HEK293 (cell line): Measurements from ENCODE around the gene S100A7.

ENCODE experiments used
- CTCF ChIA-PET: fragments of 350-600 bp; formaldehyde crosslinking; extraction: SDS; loops from one replicate; lab custom pipeline; 2021; ENCODE audit warnings: antibody characterized with exemption; lab: Yijun Ruan, JAX
- POLR2A ChIA-PET: fragments of 300-600 bp; formaldehyde crosslinking; extraction: SDS; loops from one replicate; lab custom pipeline; 2020; ENCODE audit warnings: antibody characterized with exemption, inconsistent platforms; lab: Yijun Ruan, JAX
- H3K27ac ChIP-seq: fragments of 200-500 bp; sonication (Bioruptor generic); 2 replicates; pipeline ENCODE4 v1.5.1; 2014; ENCODE audit warnings: low read depth, low read length, control low read depth, inconsistent platforms; ENCODE audit errors: extremely low read depth
- H3K36me3 ChIP-seq, 2 experiments: fragments of 200-500 bp in 1 of 2; sonication (Bioruptor generic) in 1 of 2; 1 replicate in 1 of 2; 2 replicates in 1 of 2; pipeline ENCODE4 v1.5.1; 2014 to 2017; ENCODE audit warnings: inconsistent platforms in 2 of 2, low read length in 2 of 2; ENCODE audit not compliant: control insufficient read depth in 2 of 2, insufficient read depth in 1 of 2
- H3K4me1 ChIP-seq: fragments of 200-500 bp; sonication (Bioruptor generic); 2 replicates; pipeline ENCODE4 v1.5.1; 2014; ENCODE audit warnings: mild to moderate bottlenecking, low read length, inconsistent platforms; ENCODE audit not compliant: control insufficient read depth, insufficient read depth
- H3K4me3 ChIP-seq: 2 replicates; pipeline ENCODE4 v1.5.1; 2011; ENCODE audit warnings: low read depth, mild to moderate bottlenecking, control low read depth, low read length, moderate library complexity
- H3K9me3 ChIP-seq: fragments of 200-500 bp; sonication (Bioruptor generic); 2 replicates; pipeline ENCODE4 v1.5.1; 2014; ENCODE audit warnings: low read depth, low read length, inconsistent platforms; ENCODE audit not compliant: control insufficient read depth, insufficient read depth
- SCRT1 ChIP-seq: fragments of 450-650 bp; formaldehyde crosslinking; IDR thresholded peaks from 2 replicates; pipeline ENCODE4 v1.5.1; 2016; ENCODE audit warnings: missing biosample characterization, missing genetic modification characterization, borderline replicate concordance
- ZBTB1 ChIP-seq: fragments of 450-650 bp; formaldehyde crosslinking; IDR thresholded peaks from 2 replicates; pipeline ENCODE4 v1.5.1; 2016; ENCODE audit warnings: missing biosample characterization, missing genetic modification characterization
- ZBTB20 ChIP-seq: fragments of 450-650 bp; formaldehyde crosslinking; IDR thresholded peaks from 2 replicates; pipeline ENCODE4 v1.5.1; 2016; ENCODE audit warnings: missing biosample characterization, missing genetic modification characterization
- ZNF112 ChIP-seq: fragments of 450-650 bp; formaldehyde crosslinking; IDR thresholded peaks from 2 replicates; pipeline ENCODE4 v1.5.0; 2017; ENCODE audit warnings: missing biosample characterization, missing genetic modification characterization
- ZNF138 ChIP-seq: fragments of 450-650 bp; formaldehyde crosslinking; IDR thresholded peaks from 2 replicates; pipeline ENCODE4 v1.5.1; 2016; ENCODE audit warnings: missing biosample characterization, missing genetic modification characterization, borderline replicate concordance
- ZNF214 ChIP-seq: fragments of 450-650 bp; formaldehyde crosslinking; IDR thresholded peaks from 2 replicates; pipeline ENCODE4 v1.5.1; 2017; ENCODE audit warnings: missing biosample characterization, mild to moderate bottlenecking, missing genetic modification characterization, borderline replicate concordance
- ZNF350 ChIP-seq: fragments of 450-650 bp; formaldehyde crosslinking; IDR thresholded peaks from 2 replicates; pipeline ENCODE4 v1.5.0; 2017; ENCODE audit warnings: missing biosample characterization, mild to moderate bottlenecking, missing genetic modification characterization
- ZNF416 ChIP-seq: fragments of 450-650 bp; formaldehyde crosslinking; IDR thresholded peaks from 2 replicates; pipeline ENCODE4 v1.5.1; 2016; ENCODE audit warnings: missing biosample characterization, missing genetic modification characterization
- ZNF561 ChIP-seq: fragments of 450-650 bp; IDR thresholded peaks from 2 replicates; pipeline ENCODE4 v1.5.1; 2018; ENCODE audit warnings: missing biosample characterization, missing genetic modification characterization, borderline replicate concordance
- ZNF600 ChIP-seq: fragments of 450-650 bp; formaldehyde crosslinking; IDR thresholded peaks from 2 replicates; pipeline ENCODE4 v1.5.1; 2016; ENCODE audit warnings: missing biosample characterization, missing genetic modification characterization
- ZNF654 ChIP-seq: fragments of 450-650 bp; formaldehyde crosslinking; IDR thresholded peaks from 2 replicates; pipeline ENCODE4 v1.5.1; 2016; ENCODE audit warnings: low read depth, missing biosample characterization, missing genetic modification characterization
- ZNF658 ChIP-seq: fragments of 450-650 bp; formaldehyde crosslinking; IDR thresholded peaks from 2 replicates; pipeline ENCODE4; 2016; ENCODE audit warnings: missing biosample characterization, missing genetic modification characterization
- ZNF707 ChIP-seq: fragments of 450-650 bp; formaldehyde crosslinking; IDR thresholded peaks from 2 replicates; pipeline ENCODE4 v1.5.1; 2016; ENCODE audit warnings: missing biosample characterization, missing genetic modification characterization
- ZNF768 ChIP-seq: fragments of 450-650 bp; formaldehyde crosslinking; IDR thresholded peaks from 2 replicates; pipeline ENCODE4 v1.5.1; 2018; ENCODE audit warnings: missing biosample characterization, mild to moderate bottlenecking, missing genetic modification characterization
- ZNF777 ChIP-seq: fragments of 450-650 bp; formaldehyde crosslinking; IDR thresholded peaks from 2 replicates; pipeline ENCODE4 v1.5.1; 2017; ENCODE audit warnings: missing biosample characterization, missing genetic modification characterization, borderline replicate concordance
- ZNF791 ChIP-seq: fragments of 450-650 bp; formaldehyde crosslinking; IDR thresholded peaks from 2 replicates; pipeline ENCODE4 v1.5.1; 2016; ENCODE audit warnings: missing biosample characterization, missing genetic modification characterization
- ZXDB ChIP-seq: fragments of 450-650 bp; formaldehyde crosslinking; IDR thresholded peaks from 2 replicates; pipeline ENCODE4 v1.5.1; 2016; ENCODE audit warnings: missing biosample characterization, missing genetic modification characterization
- TF ChIP-seq, protein P1 (sequence below): fragments of 450-650 bp; formaldehyde crosslinking; IDR thresholded peaks from 2 replicates; pipeline ENCODE4 v1.5.1; 2016; ENCODE audit warnings: missing biosample characterization, missing genetic modification characterization
- TF ChIP-seq, protein P2 (sequence below): fragments of 450-650 bp; formaldehyde crosslinking; IDR thresholded peaks from 2 replicates; pipeline ENCODE4 v1.5.1; 2016; ENCODE audit warnings: missing biosample characterization, missing genetic modification characterization
- TF ChIP-seq, protein P3 (sequence below): fragments of 450-650 bp; formaldehyde crosslinking; conservative IDR thresholded peaks from 2 replicates; pipeline ENCODE4 v1.5.1; 2016; ENCODE audit warnings: low read depth, missing biosample characterization, missing genetic modification characterization
- TF ChIP-seq, protein P4 (sequence below): fragments of 450-650 bp; formaldehyde crosslinking; IDR thresholded peaks from 2 replicates; pipeline ENCODE4 v1.5.1; 2017; ENCODE audit warnings: missing biosample characterization, missing genetic modification characterization
- TF ChIP-seq, protein P5 (sequence below): fragments of 450-650 bp; formaldehyde crosslinking; IDR thresholded peaks from 2 replicates; pipeline ENCODE4 v1.5.1; 2016; ENCODE audit warnings: missing biosample characterization, missing genetic modification characterization
- TF ChIP-seq, protein P6 (sequence below): fragments of 450-650 bp; formaldehyde crosslinking; IDR thresholded peaks from 2 replicates; pipeline ENCODE4 v1.5.1; 2016; ENCODE audit warnings: missing biosample characterization, missing genetic modification characterization
- TF ChIP-seq, protein P7 (sequence below): fragments of 450-650 bp; formaldehyde crosslinking; IDR thresholded peaks from 2 replicates; pipeline ENCODE4 v1.5.1; 2016; ENCODE audit warnings: missing biosample characterization, missing genetic modification characterization

S100A7 gene

DNA sequence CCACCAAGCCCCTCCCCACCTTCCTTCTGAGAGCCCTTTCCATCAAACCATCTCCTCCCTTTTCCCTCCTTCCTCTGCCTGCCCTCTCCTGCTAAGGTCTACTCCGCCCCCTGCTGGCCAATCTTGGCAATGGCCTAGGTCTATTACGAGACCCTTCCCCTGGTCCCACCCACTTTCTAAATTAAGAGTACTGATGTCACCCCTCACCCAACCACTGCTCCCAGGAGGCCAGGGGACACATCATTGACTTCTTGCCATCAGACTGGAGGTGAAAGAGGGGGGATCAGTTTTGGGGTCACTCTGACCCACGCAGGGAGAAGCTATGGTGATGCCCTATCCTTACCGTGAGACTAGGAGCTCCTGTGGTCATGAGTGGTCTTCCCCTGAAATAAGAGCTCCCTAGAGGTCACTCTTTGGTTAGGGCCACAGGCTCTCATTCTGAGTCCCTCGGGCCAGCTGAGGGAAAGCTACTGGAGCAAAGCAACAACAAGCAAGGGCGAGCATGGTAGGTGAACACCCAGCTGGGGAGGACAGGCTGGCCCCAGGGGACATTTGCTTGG is 34.6 kb upstream of the S100A7 start (continued):
- TF ChIP-seq ZNF658 (no peak), ZNF600 (tag by site-specific recombination) (no peak), ZNF777 (tag by site-specific recombination) (no peak), ZBTB20 (tag by site-specific recombination) (no peak), ZNF791 (tag by site-specific recombination) (0 out of 2 replicates have a peak, but pooled peaks have one; percentile 25), ZNF416 (tag by site-specific recombination) (no peak), ZBTB1 (tag by site-specific recombination) (no peak)
- TF ChIP-seq, protein P1, sequence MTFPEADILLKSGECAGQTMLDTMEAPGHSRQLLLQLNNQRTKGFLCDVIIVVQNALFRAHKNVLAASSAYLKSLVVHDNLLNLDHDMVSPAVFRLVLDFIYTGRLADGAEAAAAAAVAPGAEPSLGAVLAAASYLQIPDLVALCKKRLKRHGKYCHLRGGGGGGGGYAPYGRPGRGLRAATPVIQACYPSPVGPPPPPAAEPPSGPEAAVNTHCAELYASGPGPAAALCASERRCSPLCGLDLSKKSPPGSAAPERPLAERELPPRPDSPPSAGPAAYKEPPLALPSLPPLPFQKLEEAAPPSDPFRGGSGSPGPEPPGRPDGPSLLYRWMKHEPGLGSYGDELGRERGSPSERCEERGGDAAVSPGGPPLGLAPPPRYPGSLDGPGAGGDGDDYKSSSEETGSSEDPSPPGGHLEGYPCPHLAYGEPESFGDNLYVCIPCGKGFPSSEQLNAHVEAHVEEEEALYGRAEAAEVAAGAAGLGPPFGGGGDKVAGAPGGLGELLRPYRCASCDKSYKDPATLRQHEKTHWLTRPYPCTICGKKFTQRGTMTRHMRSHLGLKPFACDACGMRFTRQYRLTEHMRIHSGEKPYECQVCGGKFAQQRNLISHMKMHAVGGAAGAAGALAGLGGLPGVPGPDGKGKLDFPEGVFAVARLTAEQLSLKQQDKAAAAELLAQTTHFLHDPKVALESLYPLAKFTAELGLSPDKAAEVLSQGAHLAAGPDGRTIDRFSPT (tag by site-specific recombination), result no peak
- TF ChIP-seq, protein P2, sequence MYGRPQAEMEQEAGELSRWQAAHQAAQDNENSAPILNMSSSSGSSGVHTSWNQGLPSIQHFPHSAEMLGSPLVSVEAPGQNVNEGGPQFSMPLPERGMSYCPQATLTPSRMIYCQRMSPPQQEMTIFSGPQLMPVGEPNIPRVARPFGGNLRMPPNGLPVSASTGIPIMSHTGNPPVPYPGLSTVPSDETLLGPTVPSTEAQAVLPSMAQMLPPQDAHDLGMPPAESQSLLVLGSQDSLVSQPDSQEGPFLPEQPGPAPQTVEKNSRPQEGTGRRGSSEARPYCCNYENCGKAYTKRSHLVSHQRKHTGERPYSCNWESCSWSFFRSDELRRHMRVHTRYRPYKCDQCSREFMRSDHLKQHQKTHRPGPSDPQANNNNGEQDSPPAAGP (tag by site-specific recombination), result peak; percentile 47; the same call in 1 of the 2 replicates
- TF ChIP-seq, all 188 proteins: peak for 20

DNA sequence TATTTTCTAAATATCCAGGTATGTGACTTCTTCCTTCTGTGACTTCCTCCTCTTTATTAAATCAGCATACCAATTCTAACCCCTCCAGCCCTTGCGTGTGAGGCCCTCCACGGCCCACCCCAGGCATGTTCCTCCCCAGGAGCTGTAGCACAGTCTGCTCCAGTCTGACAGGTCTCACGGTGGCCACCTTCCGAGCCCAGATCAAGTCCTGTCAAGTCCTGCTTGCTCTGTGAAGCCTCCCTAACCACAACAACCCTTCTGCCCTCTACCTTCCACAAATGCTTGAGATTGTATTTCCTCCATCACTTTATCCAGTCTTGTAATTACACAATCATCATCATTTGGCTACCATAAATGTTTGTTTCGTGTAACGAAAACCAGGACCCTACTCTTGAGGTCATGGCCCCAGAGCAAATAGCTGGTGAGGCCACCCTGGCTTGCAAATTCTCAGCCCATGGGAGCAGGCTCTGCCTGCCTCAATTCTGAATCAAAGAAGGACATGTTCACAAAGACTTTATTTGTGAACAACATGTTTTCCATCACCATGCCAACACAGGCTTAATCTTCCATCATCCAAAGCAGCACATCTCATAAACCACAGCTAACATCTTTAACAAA is 33.0 kb upstream of the S100A7 start:
- POLR2A ChIA-PET, result no interaction called here
- no peak overlapping the region for H3K27ac ChIP-seq
- H3K9me3 ChIP-seq, result no peaks in the 10 kb centered on the region
- no peak overlapping the region for H3K4me3 ChIP-seq
- CTCF ChIA-PET, result interaction anchor here (1.2 to 8.5 kb wide), 7 partner anchors 8 to 148 kb away, joined by 5 to 259 read pairs (median 29); partner anchors contain the start of genes PGLYRP4 and S100A9
- TF ChIP-seq, protein P3, sequence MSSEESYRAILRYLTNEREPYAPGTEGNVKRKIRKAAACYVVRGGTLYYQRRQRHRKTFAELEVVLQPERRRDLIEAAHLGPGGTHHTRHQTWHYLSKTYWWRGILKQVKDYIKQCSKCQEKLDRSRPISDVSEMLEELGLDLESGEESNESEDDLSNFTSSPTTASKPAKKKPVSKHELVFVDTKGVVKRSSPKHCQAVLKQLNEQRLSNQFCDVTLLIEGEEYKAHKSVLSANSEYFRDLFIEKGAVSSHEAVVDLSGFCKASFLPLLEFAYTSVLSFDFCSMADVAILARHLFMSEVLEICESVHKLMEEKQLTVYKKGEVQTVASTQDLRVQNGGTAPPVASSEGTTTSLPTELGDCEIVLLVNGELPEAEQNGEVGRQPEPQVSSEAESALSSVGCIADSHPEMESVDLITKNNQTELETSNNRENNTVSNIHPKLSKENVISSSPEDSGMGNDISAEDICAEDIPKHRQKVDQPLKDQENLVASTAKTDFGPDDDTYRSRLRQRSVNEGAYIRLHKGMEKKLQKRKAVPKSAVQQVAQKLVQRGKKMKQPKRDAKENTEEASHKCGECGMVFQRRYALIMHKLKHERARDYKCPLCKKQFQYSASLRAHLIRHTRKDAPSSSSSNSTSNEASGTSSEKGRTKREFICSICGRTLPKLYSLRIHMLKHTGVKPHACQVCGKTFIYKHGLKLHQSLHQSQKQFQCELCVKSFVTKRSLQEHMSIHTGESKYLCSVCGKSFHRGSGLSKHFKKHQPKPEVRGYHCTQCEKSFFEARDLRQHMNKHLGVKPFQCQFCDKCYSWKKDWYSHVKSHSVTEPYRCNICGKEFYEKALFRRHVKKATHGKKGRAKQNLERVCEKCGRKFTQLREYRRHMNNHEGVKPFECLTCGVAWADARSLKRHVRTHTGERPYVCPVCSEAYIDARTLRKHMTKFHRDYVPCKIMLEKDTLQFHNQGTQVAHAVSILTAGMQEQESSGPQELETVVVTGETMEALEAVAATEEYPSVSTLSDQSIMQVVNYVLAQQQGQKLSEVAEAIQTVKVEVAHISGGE (tag by site-specific recombination), result no peak
- no peak for TF ChIP-seq ZNF707 (tag by site-specific recombination)
- TF ChIP-seq ZNF561, result no peak
- TF ChIP-seq ZNF791 (tag by site-specific recombination), result no peak
- no peak for TF ChIP-seq ZNF112
- no peak for TF ChIP-seq ZNF768
- TF ChIP-seq, protein P4, sequence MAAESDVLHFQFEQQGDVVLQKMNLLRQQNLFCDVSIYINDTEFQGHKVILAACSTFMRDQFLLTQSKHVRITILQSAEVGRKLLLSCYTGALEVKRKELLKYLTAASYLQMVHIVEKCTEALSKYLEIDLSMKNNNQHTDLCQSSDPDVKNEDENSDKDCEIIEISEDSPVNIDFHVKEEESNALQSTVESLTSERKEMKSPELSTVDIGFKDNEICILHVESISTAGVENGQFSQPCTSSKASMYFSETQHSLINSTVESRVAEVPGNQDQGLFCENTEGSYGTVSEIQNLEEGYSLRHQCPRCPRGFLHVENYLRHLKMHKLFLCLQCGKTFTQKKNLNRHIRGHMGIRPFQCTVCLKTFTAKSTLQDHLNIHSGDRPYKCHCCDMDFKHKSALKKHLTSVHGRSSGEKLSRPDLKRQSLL (tag by site-specific recombination), result no peak
- no peak for TF ChIP-seq SCRT1 (tag by site-specific recombination)
- TF ChIP-seq, protein P5, sequence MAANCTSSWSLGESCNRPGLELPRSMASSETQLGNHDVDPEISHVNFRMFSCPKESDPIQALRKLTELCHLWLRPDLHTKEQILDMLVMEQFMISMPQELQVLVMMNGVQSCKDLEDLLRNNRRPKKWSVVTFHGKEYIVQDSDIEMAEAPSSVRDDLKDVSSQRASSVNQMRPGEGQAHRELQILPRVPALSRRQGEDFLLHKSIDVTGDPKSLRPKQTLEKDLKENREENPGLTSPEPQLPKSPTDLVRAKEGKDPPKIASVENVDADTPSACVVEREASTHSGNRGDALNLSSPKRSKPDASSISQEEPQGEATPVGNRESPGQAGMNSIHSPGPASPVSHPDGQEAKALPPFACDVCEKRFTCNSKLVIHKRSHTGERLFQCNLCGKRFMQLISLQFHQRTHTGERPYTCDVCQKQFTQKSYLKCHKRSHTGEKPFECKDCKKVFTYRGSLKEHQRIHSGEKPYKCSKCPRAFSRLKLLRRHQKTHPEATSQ (tag by site-specific recombination), result no peak
- TF ChIP-seq, protein P6, sequence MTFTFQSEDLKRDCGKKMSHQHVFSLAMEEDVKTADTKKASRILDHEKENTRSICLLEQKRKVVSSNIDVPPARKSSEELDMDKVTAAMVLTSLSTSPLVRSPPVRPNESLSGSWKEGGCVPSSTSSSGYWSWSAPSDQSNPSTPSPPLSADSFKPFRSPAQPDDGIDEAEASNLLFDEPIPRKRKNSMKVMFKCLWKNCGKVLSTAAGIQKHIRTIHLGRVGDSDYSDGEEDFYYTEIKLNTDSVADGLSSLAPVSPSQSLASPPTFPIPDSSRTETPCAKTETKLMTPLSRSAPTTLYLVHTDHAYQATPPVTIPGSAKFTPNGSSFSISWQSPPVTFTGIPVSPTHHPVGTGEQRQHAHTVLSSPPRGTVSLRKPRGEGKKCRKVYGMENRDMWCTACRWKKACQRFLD (tag by site-specific recombination), result no peak
- no peak for TF ChIP-seq ZNF214 (tag by site-specific recombination)
- TF ChIP-seq ZNF777 (tag by site-specific recombination), result no peak
- TF ChIP-seq ZNF350 (tag by site-specific recombination), result no peak
- TF ChIP-seq ZXDB (tag by site-specific recombination), result no peak
- TF ChIP-seq ZNF416 (tag by site-specific recombination), result no peak
- no peak for TF ChIP-seq ZNF654 (tag by site-specific recombination)
- TF ChIP-seq, protein P7, sequence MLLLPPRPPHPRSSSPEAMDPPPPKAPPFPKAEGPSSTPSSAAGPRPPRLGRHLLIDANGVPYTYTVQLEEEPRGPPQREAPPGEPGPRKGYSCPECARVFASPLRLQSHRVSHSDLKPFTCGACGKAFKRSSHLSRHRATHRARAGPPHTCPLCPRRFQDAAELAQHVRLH (tag by site-specific recombination), result no peak
- no peak for TF ChIP-seq ZNF138 (tag by site-specific recombination)
- H3K36me3 ChIP-seq, result no peaks in the 10 kb centered on the region
- H3K4me1 ChIP-seq, result no peaks in the 10 kb centered on the region; the same call in 1 of the 2 replicates
